Measurements from ENCODE around the gene CCR5AS.

GRCh38 chr3:46383211-46383950, 23.5 kb downstream of the CCR5AS start:
- no peak for TF ChIP-seq CTCF (IDR thresholded peaks at IDR 0.05 in 4 of 5, conservative IDR thresholded peaks at IDR 0.05 in 1 of 5)
- TF ChIP-seq POLR2A (IDR thresholded peaks at IDR 0.05) = no peak
